IPS DF 6.9 (cell line): ENCODE measurements around the gene TOMM40.

Experiments
- DNase-seq: peaks from one replicate; pipeline ENCODE4 v3.0.0-alpha.2; 2013; ENCODE audit warnings: low read depth, low spot score
- H3K27ac ChIP-seq: one replicate; pipeline ENCODE4 v1.5.1; 2013; ENCODE audit warnings: low read length, control low read depth
- H3K27me3 ChIP-seq: 2 replicates; pipeline ENCODE4 v1.6.1; 2013; ENCODE audit warnings: mild to moderate bottlenecking, low read length; ENCODE audit not compliant: control insufficient read depth, insufficient read depth
- H3K36me3 ChIP-seq: 2 replicates; pipeline ENCODE4 v1.6.1; 2013; ENCODE audit warnings: low read length; ENCODE audit not compliant: control insufficient read depth, insufficient read depth
- H3K4me1 ChIP-seq: 2 replicates; pipeline ENCODE4 v1.6.1; 2013; ENCODE audit warnings: low read length; ENCODE audit not compliant: control insufficient read depth, insufficient read depth
- H3K4me3 ChIP-seq: 2 replicates; pipeline ENCODE4 v1.5.1; 2013; ENCODE audit warnings: mild to moderate bottlenecking, low read length
- H3K9me3 ChIP-seq: 2 replicates; pipeline ENCODE4 v1.6.1; 2013; ENCODE audit warnings: low read length, inconsistent platforms; ENCODE audit not compliant: control insufficient read depth, insufficient read depth
- WGBS: extraction: QIAGEN DNeasy Blood & Tissue Kit; methylation state at CpG from one replicate; pipeline ENCODE4 v1.1.7; 2013; ENCODE audit warnings: mixed read lengths, missing lambda C conversion rate; ENCODE audit not compliant: insufficient read length, insufficient coverage; 5-methylcytosine and 5-hydroxymethylcytosine counted together

TOMM40 gene

DNA sequence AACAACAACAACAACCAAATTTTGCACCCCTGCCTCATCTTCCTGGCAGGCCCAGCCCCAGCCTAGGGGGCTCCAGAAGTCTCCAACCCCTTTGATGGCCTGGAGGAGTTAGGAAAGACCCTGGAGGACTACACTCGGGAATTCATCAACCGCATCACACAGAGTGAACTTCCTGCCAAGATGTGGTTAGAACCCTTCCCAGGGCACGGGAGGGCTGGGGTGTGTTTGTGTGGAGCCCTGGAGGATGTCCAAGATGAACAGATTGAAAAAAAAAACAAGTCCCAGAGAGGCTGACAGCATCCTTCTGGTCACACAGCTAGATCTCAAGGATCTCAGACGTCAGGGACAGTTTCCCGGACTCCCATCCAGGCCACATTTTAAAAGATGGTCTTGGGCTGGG is 36.7 kb downstream of the TOMM40 start:
- H3K9me3 ChIP-seq = no peaks in the 10 kb centered on the region
- WGBS = no CpG with 5 or more reads among the region's 5 CpGs
- H3K36me3 ChIP-seq = no peaks in the 10 kb centered on the region
- no peaks in the 10 kb centered on the region; the same call in 1 of the 2 replicates for H3K4me1 ChIP-seq
- H3K27me3 ChIP-seq = no peaks in the 10 kb centered on the region
- DNase-seq = no peak
- no peak overlapping the region for H3K27ac ChIP-seq
- H3K4me3 ChIP-seq = no peak overlapping the region

DNA sequence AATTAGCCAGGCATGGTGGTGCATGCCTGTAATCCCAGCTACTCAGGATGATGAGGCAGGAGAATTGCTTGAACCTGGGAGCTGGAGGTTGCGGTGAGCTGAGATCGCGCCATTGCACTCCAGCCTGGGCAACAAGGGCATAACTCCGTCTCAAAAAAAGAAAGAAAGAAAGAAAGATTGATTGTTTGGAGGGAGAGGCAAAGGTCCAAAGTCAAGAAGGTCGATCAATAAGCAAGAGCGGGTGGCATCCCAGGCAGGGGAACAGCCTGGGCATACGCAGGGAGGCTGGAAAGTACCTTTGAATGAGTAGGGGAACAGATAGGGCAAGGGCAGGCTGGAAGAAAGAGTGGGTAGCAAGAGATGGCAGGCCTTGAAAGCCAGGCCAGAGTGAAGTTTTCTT is 39.0 kb downstream of the TOMM40 start:
- no peak for DNase-seq
- no peaks in the 10 kb centered on the region; the same call in 1 of the 2 replicates for H3K4me1 ChIP-seq
- H3K9me3 ChIP-seq = no peaks in the 10 kb centered on the region
- H3K27me3 ChIP-seq = no peaks in the 10 kb centered on the region
- WGBS = no CpG with 5 or more reads among the region's 7 CpGs
- no peak overlapping the region for H3K27ac ChIP-seq
- no peaks in the 10 kb centered on the region for H3K36me3 ChIP-seq
- H3K4me3 ChIP-seq = no peak overlapping the region

DNA sequence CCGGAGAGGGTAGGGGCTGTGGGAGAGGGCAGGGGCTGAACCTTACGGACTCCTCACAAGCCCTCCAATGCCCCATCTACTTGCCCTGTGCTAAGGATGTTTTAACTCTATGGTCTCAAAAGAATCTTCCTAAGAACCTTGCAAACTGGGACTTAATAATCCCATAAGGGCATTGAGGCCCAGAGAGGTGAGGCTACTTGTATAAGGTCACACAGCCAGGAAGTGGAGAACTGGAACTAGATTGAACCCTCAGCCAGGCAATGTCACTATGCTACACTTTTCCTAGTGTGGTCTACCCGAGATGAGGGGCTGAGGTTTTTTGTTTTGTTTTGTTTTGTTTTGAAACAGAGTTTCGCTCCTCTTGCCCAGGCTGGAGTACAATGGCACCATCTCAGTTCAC is 40.5 kb downstream of the TOMM40 start:
- no peak for DNase-seq
- Histone ChIP-seq H3K27me3 (no peaks in the 10 kb centered on the region), H3K9me3 (no peaks in the 10 kb centered on the region), H3K4me1 (no peaks in the 10 kb centered on the region; the same call in 1 of the 2 replicates), H3K36me3 (no peaks in the 10 kb centered on the region), H3K27ac (no peak overlapping the region), H3K4me3 (no peak overlapping the region)
- no CpG with 5 or more reads among the region's 4 CpGs for WGBS

DNA sequence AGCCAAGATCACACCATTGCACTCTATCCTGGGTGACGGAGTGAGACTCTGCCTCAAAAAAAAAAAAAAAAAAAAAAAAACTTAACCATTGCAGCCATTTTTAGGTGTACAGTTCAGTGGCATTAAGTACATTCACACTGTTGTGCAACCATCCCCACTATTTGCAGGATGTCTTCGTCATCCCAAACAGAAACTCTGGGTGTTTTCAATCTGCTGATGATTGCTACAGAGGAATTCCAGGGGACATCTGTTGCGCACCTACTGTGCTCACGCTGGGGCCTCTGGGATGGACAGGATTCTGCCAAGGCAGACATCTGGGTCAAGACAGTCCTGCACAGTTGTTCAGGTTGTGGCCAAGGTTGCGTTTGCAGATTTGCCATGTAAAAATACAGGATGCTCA is 48.6 kb downstream of the TOMM40 start:
- Histone ChIP-seq H3K9me3 (no peaks in the 10 kb centered on the region), H3K27me3 (no peaks in the 10 kb centered on the region; the same call in 1 of the 2 replicates), H3K27ac (no peak overlapping the region), H3K4me1 (no peaks in the 10 kb centered on the region), H3K4me3 (no peak overlapping the region), H3K36me3 (no peaks in the 10 kb centered on the region; the same call in 1 of the 2 replicates)
- no CpG with 5 or more reads among the region's 5 CpGs for WGBS
- no peak for DNase-seq

DNA sequence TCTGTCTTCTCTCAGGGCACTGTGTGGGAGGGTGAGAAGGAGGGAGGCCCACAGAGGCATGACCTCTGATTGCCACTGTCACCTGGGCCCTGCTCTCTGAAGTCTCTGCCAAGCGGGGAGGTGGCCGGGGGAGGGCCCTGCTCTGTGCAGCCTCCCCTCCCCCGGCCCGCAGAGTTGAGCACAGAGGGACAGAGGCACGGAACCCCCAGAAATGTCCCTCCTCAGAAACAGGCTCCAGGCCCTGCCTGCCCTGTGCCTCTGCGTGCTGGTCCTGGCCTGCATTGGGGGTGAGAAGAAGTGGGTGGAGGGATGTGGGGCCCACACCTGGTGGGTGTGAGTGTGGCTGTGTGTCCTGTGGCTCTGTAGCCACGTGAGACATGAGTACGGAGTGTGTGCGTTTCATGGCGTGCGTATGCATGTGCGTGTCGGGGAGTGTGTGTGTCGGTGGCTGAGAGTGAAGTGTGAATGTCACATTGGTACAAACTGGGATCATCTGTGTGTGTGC is 51.1 kb downstream of the TOMM40 start, which contains the start of gene APOC4:
Gene APOC4 (plus strand): TSS at position 171 of the 505 bp plus-strand sequence. CDS start 41 bp downstream, at position 212.
- Histone ChIP-seq H3K27ac (no peak within 1 kb of the TSS), H3K4me3 (no peak within 1 kb of the TSS)
- no CpG with 5 or more reads among the region's 14 CpGs for WGBS

DNA sequence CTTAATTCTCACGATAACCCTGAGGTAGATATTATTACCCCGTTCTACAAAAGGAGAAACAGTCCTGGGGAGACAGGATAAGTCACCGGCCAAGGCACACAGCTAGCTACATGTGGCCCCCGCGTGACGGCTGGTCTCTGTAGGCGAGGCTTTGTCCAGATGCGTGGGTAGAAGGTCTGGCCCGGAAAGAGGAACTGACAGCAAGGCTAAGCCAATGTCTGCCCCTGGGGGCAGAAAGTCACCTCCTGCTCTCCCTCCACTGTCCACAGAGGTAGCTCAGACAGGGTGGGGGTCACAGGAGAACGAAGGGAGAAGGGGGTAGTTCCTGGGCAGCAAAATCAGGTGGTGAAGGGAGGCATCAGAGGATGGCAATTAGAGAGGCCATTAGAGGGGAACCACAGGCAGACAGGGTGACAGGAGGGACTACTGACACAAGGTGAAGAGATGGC is 52.8 kb downstream of the TOMM40 start:
- no peak for DNase-seq
- WGBS = no CpG with 5 or more reads among the region's 10 CpGs
- Histone ChIP-seq H3K4me1 (no peaks in the 10 kb centered on the region), H3K4me3 (no peak overlapping the region), H3K9me3 (no peaks in the 10 kb centered on the region), H3K36me3 (no peaks in the 10 kb centered on the region; the same call in 1 of the 2 replicates), H3K27ac (no peak overlapping the region), H3K27me3 (no peaks in the 10 kb centered on the region; the same call in 1 of the 2 replicates)

More for the DNA sequence above, 51.1 kb downstream of the TOMM40 start, which contains the start of gene APOC4:
- H3K4me1 ChIP-seq = no peaks in the 10 kb centered on the region
- no peaks in the 10 kb centered on the region; the same call in 1 of the 2 replicates for H3K27me3 ChIP-seq
- DNase-seq = no peak
- H3K36me3 ChIP-seq = no peaks in the 10 kb centered on the region; the same call in 1 of the 2 replicates
- H3K9me3 ChIP-seq = no peaks in the 10 kb centered on the region

DNA sequence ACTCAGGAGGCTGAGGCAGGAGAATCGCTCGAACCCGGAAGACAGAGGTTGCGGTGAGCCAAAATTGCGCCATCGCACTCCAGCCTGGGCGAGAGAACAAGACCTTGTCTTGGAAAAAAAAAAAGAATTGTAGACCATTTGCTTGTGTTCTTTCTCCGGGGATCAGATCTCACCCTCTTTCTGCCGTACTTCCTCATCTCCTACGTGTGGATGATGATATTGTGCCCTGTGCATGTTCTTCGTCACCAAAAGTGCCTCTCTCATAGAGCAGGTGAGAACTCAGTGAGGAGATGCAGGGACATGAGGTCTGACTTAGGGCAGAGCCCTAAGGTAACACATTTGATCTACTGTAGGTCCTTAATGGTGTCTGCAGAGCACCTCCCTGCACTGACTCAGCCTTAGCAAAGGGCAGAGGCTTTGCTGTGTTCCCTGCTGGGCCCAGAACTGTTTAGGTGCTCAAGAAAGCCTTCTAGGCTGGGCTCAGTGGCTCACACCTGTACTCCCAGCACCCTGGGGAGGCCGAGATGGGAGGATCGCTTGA is 56.1 kb downstream of the TOMM40 start:
- Histone ChIP-seq H3K27ac (no peak overlapping the region), H3K27me3 (no peaks in the 10 kb centered on the region; the same call in 1 of the 2 replicates), H3K4me1 (no peaks in the 10 kb centered on the region), H3K9me3 (no peaks in the 10 kb centered on the region), H3K36me3 (no peaks in the 10 kb centered on the region; the same call in 1 of the 2 replicates), H3K4me3 (no peak overlapping the region)
- no peak for DNase-seq
- WGBS = no CpG with 5 or more reads among the region's 13 CpGs

DNA sequence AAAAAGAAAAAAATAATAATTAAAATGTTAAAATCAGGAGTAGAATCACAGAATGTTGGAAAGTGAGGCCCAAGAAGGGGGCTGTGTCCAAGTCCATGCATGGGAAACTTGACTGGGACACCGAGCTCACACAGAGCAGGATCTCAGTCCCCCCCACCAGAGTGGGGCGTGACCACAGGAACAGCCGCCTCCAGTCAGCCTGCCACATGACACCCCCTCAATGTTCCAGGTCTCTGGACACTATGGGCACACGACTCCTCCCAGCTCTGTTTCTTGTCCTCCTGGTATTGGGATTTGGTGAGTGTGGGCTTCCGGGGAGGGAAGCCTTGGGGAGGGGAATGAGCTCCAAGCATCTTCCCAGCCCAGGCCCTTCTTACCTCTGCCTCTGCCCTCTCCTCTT is 57.2 kb downstream of the TOMM40 start:
- Histone ChIP-seq H3K27ac (no peak overlapping the region), H3K4me3 (no peak overlapping the region), H3K27me3 (no peaks in the 10 kb centered on the region), H3K4me1 (no peaks in the 10 kb centered on the region), H3K36me3 (no peaks in the 10 kb centered on the region), H3K9me3 (no peaks in the 10 kb centered on the region)
- WGBS = no CpG with 5 or more reads among the region's 5 CpGs
- no peak for DNase-seq

DNA sequence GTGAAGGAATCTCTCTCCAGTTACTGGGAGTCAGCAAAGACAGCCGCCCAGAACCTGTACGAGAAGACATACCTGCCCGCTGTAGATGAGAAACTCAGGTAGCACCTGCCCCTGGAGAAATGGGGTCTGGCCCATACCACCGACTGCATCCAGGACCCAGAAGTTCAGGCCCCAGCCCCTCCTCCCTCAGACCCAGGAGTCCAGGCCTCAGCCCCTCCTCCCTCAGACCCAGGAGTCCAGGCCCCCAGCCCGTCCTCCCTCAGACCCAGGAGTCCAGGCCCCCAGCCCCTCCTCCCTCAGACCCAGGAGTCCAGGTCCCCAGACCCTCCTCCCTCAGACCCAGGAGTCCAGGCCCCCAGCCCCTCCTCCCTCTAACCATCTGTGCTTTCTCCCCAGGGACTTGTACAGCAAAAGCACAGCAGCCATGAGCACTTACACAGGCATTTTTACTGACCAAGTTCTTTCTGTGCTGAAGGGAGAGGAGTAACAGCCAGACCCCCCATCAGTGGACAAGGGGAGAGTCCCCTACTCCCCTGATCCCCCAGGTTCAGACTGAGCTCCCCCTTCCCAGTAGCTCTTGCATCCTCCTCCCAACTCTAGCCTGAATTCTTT is 57.8 kb downstream of the TOMM40 start:
- no CpG with 5 or more reads among the region's 5 CpGs for WGBS
- DNase-seq = no peak
- H3K27me3 ChIP-seq = no peaks in the 10 kb centered on the region
- no peaks in the 10 kb centered on the region for H3K36me3 ChIP-seq
- H3K4me3 ChIP-seq = no peak overlapping the region
- H3K9me3 ChIP-seq = no peaks in the 10 kb centered on the region
- no peaks in the 10 kb centered on the region for H3K4me1 ChIP-seq
- H3K27ac ChIP-seq = no peak overlapping the region

DNA sequence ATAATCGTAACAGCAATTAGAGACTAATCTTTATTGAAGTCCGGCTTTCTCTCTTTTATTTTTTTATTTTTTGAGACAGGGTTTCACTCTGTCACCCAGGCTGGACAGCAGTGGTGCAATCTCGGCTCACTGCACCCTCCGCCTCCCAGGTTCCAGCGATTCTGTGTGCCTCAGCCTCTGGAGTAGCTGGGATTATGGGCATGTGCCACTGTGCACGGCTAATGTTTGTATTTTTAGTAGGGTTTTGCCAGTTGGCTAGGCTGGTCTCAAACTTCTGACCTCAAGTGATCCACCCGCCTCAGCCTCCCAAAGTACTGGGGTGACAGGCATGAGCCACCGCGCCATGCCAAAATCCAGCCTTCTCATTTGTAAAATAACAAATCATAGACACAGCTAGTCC is 58.5 kb downstream of the TOMM40 start:
- Histone ChIP-seq H3K4me1 (no peaks in the 10 kb centered on the region), H3K27ac (no peak overlapping the region), H3K9me3 (no peaks in the 10 kb centered on the region), H3K36me3 (no peaks in the 10 kb centered on the region), H3K27me3 (no peaks in the 10 kb centered on the region), H3K4me3 (no peak overlapping the region)
- no peak for DNase-seq
- WGBS = no CpG with 5 or more reads among the region's 9 CpGs
